ENCODE measurements around the gene PERCC1. TPM values are rescaled to one million over a fixed set of nuclear protein-coding genes. Genes with fewer than 3 reads are reported as not detected.

PERCC1 gene
- total and polyA plus RNA-seq, 3 donors from 2014 or later, result 0.31 to 0.71 TPM; not detected in 1

DNA sequence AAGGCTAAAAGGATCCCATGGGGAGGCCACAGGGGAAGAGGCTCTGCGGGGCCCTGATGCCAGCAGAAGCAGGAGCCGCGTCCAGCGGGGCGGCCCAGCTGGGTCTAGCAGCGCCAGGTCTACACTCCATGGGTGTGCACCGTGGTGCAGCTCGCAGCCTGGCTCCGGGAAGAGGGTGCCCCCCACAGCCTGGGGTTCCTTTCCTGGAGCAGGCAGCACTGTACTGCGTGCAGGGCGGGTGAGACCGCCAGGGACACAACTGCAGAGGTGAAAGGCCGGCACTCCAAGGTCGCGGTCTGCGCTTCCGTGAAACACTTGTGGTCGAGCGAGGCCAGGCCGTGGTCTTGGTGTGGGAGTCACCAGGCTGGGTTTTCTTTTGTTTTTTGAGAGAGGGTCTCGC, 20.0 kb downstream of the PERCC1 start:
- intact Hi-C loops (cut with DNase I; ENCODE audit: low total_unique reads), result no loop called here
- 91 to 93% methylated on average over 10 to 16 of the region's 21 CpGs for WGBS, 2 donors
- Histone ChIP-seq H3K4me3 (no peak overlapping the region), H3K27me3 (no peaks in the 10 kb centered on the region), H3K4me1 (no peaks in the 10 kb centered on the region), H3K27ac (no peak overlapping the region), H3K9me3 (no peaks in the 10 kb centered on the region), H3K36me3 (ENCODE audit: low read depth, missing control alignments) (no peaks in the 10 kb centered on the region)
- TF ChIP-seq POLR2A (IDR thresholded peaks at IDR 0.05), result no peak
- TF ChIP-seq, protein P1, sequence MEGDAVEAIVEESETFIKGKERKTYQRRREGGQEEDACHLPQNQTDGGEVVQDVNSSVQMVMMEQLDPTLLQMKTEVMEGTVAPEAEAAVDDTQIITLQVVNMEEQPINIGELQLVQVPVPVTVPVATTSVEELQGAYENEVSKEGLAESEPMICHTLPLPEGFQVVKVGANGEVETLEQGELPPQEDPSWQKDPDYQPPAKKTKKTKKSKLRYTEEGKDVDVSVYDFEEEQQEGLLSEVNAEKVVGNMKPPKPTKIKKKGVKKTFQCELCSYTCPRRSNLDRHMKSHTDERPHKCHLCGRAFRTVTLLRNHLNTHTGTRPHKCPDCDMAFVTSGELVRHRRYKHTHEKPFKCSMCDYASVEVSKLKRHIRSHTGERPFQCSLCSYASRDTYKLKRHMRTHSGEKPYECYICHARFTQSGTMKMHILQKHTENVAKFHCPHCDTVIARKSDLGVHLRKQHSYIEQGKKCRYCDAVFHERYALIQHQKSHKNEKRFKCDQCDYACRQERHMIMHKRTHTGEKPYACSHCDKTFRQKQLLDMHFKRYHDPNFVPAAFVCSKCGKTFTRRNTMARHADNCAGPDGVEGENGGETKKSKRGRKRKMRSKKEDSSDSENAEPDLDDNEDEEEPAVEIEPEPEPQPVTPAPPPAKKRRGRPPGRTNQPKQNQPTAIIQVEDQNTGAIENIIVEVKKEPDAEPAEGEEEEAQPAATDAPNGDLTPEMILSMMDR (IDR thresholded peaks at IDR 0.05), result no peak
- no peak for DNase-seq

DNA sequence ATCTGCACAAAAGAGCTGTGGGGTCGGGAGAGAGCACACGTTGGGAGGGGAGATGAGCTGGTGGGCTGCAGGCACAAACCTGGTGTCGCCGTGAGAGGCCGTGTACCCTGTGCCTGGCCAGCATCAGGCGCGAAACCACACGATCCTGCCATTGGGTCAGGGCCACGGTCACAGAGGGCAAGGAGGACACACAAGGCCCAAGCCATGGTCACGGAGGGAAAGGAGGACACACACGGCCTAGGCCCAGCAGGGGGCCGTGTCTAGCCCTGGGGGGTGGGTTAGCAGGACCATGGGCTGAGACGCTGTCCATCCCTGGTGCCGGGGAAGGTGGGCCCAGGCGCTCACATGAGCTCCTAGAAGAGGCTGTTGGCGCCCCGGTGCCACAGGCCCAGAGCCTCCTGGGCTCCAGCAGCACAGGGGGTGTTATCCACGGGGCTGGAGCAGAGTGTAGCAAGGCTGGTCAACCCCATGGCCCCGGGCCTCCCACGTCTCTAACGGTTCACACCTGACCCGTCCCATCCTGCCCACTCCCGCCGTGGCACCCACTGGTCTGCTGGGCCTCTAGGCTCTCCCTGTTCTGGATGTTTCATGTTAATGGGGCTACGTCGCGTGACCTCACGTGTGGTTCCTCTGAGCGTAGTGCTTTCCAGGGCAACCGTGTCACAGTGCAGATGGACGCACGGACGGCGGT, 21.0 kb downstream of the PERCC1 start:
- Histone ChIP-seq H3K4me3 (no peak overlapping the region), H3K4me1 (no peaks in the 10 kb centered on the region), H3K9me3 (no peaks in the 10 kb centered on the region), H3K27ac (no peak overlapping the region), H3K36me3 (ENCODE audit: low read depth, missing control alignments) (no peaks in the 10 kb centered on the region), H3K27me3 (no peaks in the 10 kb centered on the region)
- intact Hi-C loops (cut with DNase I; ENCODE audit: low total_unique reads), result no loop called here
- DNase-seq, result no peak
- 91 to 92% methylated on average over 28 to 34 of the region's 34 CpGs for WGBS, 2 donors
- TF ChIP-seq POLR2A (IDR thresholded peaks at IDR 0.05), result no peak
- TF ChIP-seq, protein P1 (IDR thresholded peaks at IDR 0.05), result no peak

DNA sequence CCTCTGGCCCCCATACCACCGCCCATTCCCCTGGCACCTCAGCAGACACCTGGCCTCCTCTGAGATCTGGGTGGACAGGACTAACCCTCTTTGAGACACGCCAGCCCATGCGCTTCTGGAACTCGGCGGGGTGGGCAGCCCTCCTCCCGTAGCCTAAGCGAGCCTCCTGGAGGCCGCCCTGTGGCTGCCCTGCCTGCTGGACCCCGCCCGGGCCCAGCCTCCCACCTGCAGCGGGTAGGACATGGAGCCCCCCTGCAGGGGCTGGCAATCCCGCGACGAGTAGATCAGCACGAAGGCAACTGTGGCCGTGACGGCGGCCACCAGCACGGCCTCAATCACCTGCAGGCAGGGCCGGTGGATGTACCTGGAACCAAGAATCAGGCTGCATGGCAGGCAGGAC, 21.7 kb downstream of the PERCC1 start:
- intact Hi-C loops (cut with DNase I; ENCODE audit: low total_unique reads), result no loop called here
- H3K4me3 ChIP-seq, result no peak overlapping the region
- no peak for TF ChIP-seq POLR2A (IDR thresholded peaks at IDR 0.05)
- TF ChIP-seq, protein P1 (IDR thresholded peaks at IDR 0.05), result no peak
- no peaks in the 10 kb centered on the region for H3K9me3 ChIP-seq
- no peaks in the 10 kb centered on the region for H3K4me1 ChIP-seq
- 96% methylated on average over 12 of the region's 20 CpGs; no CpG with 5 or more reads in 1 of the 2 donors for WGBS, 2 donors
- no peak for DNase-seq
- no peak overlapping the region for H3K27ac ChIP-seq
- no peaks in the 10 kb centered on the region for H3K27me3 ChIP-seq
- no peaks in the 10 kb centered on the region for H3K36me3 ChIP-seq (ENCODE audit: low read depth, missing control alignments)

DNA sequence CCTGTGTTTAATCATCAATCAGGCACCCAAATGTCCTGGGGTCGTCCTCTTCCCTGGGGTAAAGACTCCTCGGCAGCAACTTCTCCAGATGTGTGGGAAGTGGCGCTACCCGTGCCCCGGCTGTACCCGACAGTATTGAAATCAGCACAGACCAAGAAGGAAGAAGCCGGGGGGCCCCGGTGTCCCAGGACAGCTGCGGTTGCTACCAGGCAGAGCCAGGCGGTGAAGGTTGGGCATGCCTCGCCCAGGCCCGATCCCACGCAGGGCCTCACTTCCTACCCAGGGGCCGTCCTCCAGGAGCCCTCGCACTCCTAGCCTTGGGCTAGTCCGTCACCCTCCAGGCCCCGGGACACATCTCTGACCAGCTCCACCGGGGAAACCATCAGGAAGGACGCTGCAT, 22.4 kb downstream of the PERCC1 start:
- no peaks in the 10 kb centered on the region for H3K27me3 ChIP-seq

More for the DNA sequence above, 22.4 kb downstream of the PERCC1 start:
- intact Hi-C loops (cut with DNase I; ENCODE audit: low total_unique reads), result no loop called here
- Histone ChIP-seq H3K4me1 (no peaks in the 10 kb centered on the region), H3K36me3 (ENCODE audit: low read depth, missing control alignments) (no peaks in the 10 kb centered on the region), H3K27ac (no peak overlapping the region), H3K9me3 (no peaks in the 10 kb centered on the region), H3K4me3 (no peak overlapping the region)
- no peak for DNase-seq
- TF ChIP-seq, protein P1 (IDR thresholded peaks at IDR 0.05), result no peak
- no peak for TF ChIP-seq POLR2A (IDR thresholded peaks at IDR 0.05)
- 91 to 96% methylated on average over 16 to 19 of the region's 19 CpGs for WGBS, 2 donors

All from testis (tissue), 3 donors.